Measurements from ENCODE around the gene FGFR3. TPM values are rescaled to one million over a fixed set of nuclear protein-coding genes. Genes with fewer than 3 reads are reported as not detected.
A peak's percentile ranks its signal among the peaks of the same experiment; 100 is the strongest.

FGFR3 gene
- total and polyA plus RNA-seq, 3 experiments from 2014 or later = 0.07 TPM; not detected in 2

DNA sequence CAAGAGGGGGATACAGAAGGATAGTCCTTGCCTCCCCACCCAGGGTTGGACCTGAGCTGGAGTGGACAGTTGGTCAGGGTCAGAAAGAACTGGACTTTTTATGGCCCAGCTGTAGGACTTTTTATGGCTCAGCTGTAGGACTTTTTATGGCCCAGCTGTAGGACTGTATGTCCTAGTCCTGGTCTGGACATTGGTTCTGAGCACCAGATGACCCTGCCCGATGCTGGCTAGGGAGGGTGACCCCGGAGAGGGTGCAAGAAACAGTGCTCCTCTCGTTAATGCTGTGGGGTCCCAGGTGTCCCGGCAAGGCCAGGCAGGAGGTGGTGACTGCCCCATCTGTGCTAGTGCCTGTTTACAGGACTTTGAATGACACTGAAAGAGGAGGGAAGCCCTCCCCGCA, 64.8 kb downstream of the FGFR3 start:
- CTCF ChIA-PET = interaction anchor here (1.0 to 1.2 kb wide), 3 partner anchors 12 to 41 kb away, joined by 3 to 4 read pairs (median 3); no protein-coding TSS in a partner anchor

More for the DNA sequence above, 64.8 kb downstream of the FGFR3 start:
- H3K4me3 ChIP-seq (ENCODE audit: low read length) = no peak overlapping the region
- POLR2A ChIA-PET = no interaction called here
- no peaks in the 10 kb centered on the region for H3K9me3 ChIP-seq (ENCODE audit: low read length)
- Mint-ChIP-seq H3K9me3 (no peaks in the 10 kb centered on the region), H3K27me3 (peaks cover 0 to 2% of the 10 kb centered on the region in 2 donors), H3K36me3 (peaks cover 0 to 3% (median 0%) of the 10 kb centered on the region in 3 donors), H3K27ac (no peak overlapping the region), H3K4me3 (peak overlapping the region in 3 of 7 donors; percentile 74 to 89 (median 75)), H3K4me1 (peaks cover 33 to 40% (median 34%) of the 10 kb centered on the region in 3 donors)
- peaks cover 29% of the 10 kb centered on the region for H3K4me1 ChIP-seq (ENCODE audit: insufficient read depth, low read length)
- no peaks in the 10 kb centered on the region for H3K27me3 ChIP-seq (ENCODE audit: insufficient read depth, low read length, poor library complexity, severe bottlenecking)
- no peak overlapping the region for H3K27ac ChIP-seq (ENCODE audit: low read depth, low read length)
- no peaks in the 10 kb centered on the region for H3K36me3 ChIP-seq (ENCODE audit: insufficient read depth, low read length)
- DNase-seq = no peak

Other genes with a start within 250 kb of the FGFR3 start
- 1 to 10 TPM in 1 of 2 experiments, under 1 TPM in 1; 0.82 to 1.9 TPM for gene FAM53A, start 109.0 kb upstream of the FGFR3 start, total RNA-seq
- gene FAM53A, start 109.0 kb upstream of the FGFR3 start, polyA plus RNA-seq = 1.5 TPM
- gene SLBP, start 81.0 kb upstream of the FGFR3 start, total RNA-seq = 100 to 1,000 TPM; 163 to 164 TPM
- gene SLBP, start 81.0 kb upstream of the FGFR3 start, polyA plus RNA-seq = 71.6 TPM
- gene TMEM129, start 72.0 kb upstream of the FGFR3 start, total RNA-seq = 10 to 100 TPM; 27.6 to 30.6 TPM
- 42.1 TPM for gene TMEM129, start 72.0 kb upstream of the FGFR3 start, polyA plus RNA-seq
- 100 to 1,000 TPM; 124 to 129 TPM for gene TACC3, start 71.8 kb upstream of the FGFR3 start, total RNA-seq
- gene TACC3, start 71.8 kb upstream of the FGFR3 start, polyA plus RNA-seq = 45.5 TPM
- 10 to 100 TPM; 85.4 to 87.3 TPM for gene LETM1, start 62.9 kb downstream of the FGFR3 start, total RNA-seq
- gene LETM1, start 62.9 kb downstream of the FGFR3 start, polyA plus RNA-seq = 15.5 TPM
- gene NSD2, start 78.1 kb downstream of the FGFR3 start, total RNA-seq = 100 to 1,000 TPM; 150 to 152 TPM
- gene NSD2, start 78.1 kb downstream of the FGFR3 start, polyA plus RNA-seq = 9.0 TPM
- gene NELFA, start 215.7 kb downstream of the FGFR3 start, total RNA-seq = 10 to 100 TPM; 42.5 to 44.6 TPM
- gene NELFA, start 215.7 kb downstream of the FGFR3 start, polyA plus RNA-seq = 31.2 TPM

All from CD8-positive, alpha-beta memory T cell (primary cell).